ENCODE results near the gene USP35.

GRCh38 chr11:78220218-78221157 is 31.8 kb downstream of the USP35 start:
- TF ChIP-seq EGR1 (IDR thresholded peaks at IDR 0.05; ENCODE audit: low read depth) (no peak), EZH2 (IDR thresholded peaks at IDR 0.05) (no peak), SRF (IDR thresholded peaks at IDR 0.05; ENCODE audit: low read depth) (no peak), CTCF (IDR thresholded peaks at IDR 0.05 in 2 of 3, conservative IDR thresholded peaks at IDR 0.05 in 1 of 3; ENCODE audit: borderline replicate concordance in 1 of 3, insufficient read depth in 1 of 3, low read depth in 2 of 3, low read length in 2 of 3) (no peak), EZH2phosphoT487 (IDR thresholded peaks at IDR 0.05; ENCODE audit: borderline replicate concordance) (no peak), MAX (IDR thresholded peaks at IDR 0.05) (no peak), ZNF274 (IDR thresholded peaks at IDR 0.05; ENCODE audit: low read depth, low read length) (no peak), ZBTB33 (IDR thresholded peaks at IDR 0.05; ENCODE audit: extremely low read depth, insufficient replicate concordance, low read length) (no peak), REST (IDR thresholded peaks at IDR 0.05; ENCODE audit: low read depth) (no peak), POLR2A (IDR thresholded peaks at IDR 0.05; ENCODE audit: borderline replicate concordance, extremely low read depth, insufficient read depth, insufficient read length) (no peak), ATF3 (IDR thresholded peaks at IDR 0.05) (no peak), JUND (IDR thresholded peaks at IDR 0.05) (no peak), CEBPB (IDR thresholded peaks at IDR 0.05; ENCODE audit: low read depth) (no peak), FOSL1 (IDR thresholded peaks at IDR 0.05; ENCODE audit: low read depth) (no peak)
